Mononuclear cell (primary cell): ENCODE data around the gene ACBD5. TPM values are rescaled to one million over a fixed set of nuclear protein-coding genes. Genes with fewer than 3 reads are reported as not detected.
"Not testable (repeated sequence)": the region's sequence is repeated elsewhere in the genome, so short reads cannot be mapped to it uniquely, and the experiment has no call there.

Experiments used
- H3K27me3 ChIP-seq: 2 replicates; pipeline ENCODE4 v1.6.0; 2011; ENCODE audit warnings: low read length, control low read depth; ENCODE audit not compliant: insufficient read depth
- H3K4me1 ChIP-seq: 2 replicates; pipeline ENCODE4 v1.5.1; 2011; ENCODE audit warnings: mild to moderate bottlenecking, low read length, control low read depth; ENCODE audit not compliant: insufficient read depth
- H3K4me3 ChIP-seq: 2 replicates; pipeline ENCODE4 v1.5.1; 2011; ENCODE audit warnings: mild to moderate bottlenecking, low read length, moderate library complexity
- H3K9me3 ChIP-seq: 2 replicates; pipeline ENCODE4 v1.5.1; 2011; ENCODE audit warnings: low read depth, mild to moderate bottlenecking, control low read depth, low read length
- total RNA-seq: library from RNA; depleted of rRNA; stranded (reverse); fragments of >200 nt; gene quantifications from one replicate; pipeline ENCODE4 v1.2.3, GENCODE V29; 2012

ACBD5 gene
- total RNA-seq, 1 donor, result 35.8 TPM

DNA sequence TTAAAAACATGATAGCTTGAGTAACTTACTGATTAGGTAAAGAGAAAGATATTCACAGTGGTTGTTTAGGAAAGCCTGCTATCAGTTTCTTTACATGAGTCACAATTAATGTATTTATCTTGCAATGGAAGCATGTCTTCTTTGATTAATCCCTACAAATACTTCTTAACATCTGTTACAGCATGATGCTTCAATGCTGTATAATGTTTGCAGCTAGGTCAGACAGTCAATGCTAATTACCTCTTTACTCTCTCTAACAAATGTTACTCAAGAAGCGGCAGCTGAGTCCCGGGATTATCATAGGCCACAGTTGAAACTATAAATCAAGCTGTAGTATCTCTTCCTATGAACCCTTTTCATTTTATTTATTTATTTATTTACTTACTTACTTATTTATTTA, 33.2 kb downstream of the ACBD5 start:
- Histone ChIP-seq H3K9me3 (no peaks in the 10 kb centered on the region), H3K4me1 (no peaks in the 10 kb centered on the region), H3K27me3 (no peaks in the 10 kb centered on the region), H3K4me3 (no peak overlapping the region)

DNA sequence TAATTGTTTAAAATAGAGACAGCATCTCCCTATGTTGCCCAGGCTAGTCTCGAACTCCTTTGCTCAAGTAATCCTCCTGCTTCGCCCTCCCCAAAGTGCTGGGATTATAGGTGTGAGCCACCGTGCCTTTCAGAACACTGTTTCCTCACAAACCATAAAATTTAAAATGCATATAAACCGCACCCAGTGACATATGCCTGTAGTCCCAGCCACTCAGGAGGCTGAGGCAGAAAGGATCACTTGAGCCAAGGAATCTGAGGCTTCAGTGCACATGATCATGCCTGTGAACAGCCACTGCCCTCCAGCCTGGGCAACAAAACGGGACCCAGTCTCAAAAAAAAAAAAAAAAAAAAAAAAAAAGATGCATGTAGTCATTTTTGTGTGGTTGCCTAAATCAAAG, 36.8 kb downstream of the ACBD5 start:
- H3K9me3 ChIP-seq, result no peaks in the 10 kb centered on the region
- no peaks in the 10 kb centered on the region for H3K4me1 ChIP-seq
- no peaks in the 10 kb centered on the region for H3K27me3 ChIP-seq
- no peak overlapping the region for H3K4me3 ChIP-seq

DNA sequence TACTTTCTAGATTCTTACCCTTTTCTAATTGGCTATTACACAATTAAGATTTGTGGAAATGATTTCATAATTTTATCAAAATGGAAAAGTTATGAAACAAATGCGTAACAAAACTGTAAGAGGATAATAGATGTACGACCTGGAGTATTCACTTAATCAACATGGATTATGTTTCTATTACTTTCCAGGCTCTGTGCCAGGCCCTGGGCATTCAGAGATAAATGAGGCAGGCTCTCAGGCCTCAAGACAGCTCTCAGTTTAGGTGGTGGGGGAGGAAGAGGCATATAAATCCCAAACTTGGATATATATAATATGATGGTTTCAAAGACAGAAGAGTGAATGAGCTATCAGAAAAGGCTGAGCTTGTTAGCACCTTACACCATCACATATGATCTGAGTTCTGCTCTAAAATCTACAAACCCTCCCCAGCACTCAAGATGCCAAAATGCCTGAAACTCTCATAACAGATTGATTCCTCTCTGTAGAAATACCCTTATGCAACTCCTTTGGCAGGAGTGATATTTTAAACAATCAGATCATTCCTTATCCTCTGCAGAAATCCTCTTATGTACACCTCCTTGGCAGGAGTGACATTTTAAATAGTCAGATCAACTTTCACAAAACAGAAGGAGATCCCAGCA, 42.5 kb downstream of the ACBD5 start:
- Histone ChIP-seq H3K4me3 (no peak overlapping the region), H3K4me1 (no peaks in the 10 kb centered on the region), H3K9me3 (no peaks in the 10 kb centered on the region), H3K27me3 (no peaks in the 10 kb centered on the region)

DNA sequence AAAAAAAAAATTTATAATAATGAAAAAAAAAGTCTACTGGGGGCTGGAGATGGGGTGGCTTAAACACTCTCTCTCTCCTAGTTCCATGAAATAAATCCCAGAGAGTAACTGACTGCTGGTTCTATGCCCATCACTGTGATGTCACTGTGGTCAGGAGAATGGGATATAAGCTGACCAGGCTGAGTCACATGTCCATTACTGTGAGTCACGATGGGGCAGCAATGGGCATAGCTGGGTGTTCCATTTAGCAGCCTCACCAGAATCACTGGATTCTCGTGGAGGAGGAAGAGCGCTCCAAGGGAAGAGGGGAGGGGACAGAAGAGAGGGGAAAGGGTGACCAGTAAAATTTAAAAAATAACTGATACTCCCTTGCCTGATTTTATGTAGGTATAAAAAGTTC, 48.3 kb downstream of the ACBD5 start:
- Histone ChIP-seq H3K4me3 (no peak overlapping the region), H3K27me3 (no peaks in the 10 kb centered on the region), H3K9me3 (no peaks in the 10 kb centered on the region), H3K4me1 (no peaks in the 10 kb centered on the region)

DNA sequence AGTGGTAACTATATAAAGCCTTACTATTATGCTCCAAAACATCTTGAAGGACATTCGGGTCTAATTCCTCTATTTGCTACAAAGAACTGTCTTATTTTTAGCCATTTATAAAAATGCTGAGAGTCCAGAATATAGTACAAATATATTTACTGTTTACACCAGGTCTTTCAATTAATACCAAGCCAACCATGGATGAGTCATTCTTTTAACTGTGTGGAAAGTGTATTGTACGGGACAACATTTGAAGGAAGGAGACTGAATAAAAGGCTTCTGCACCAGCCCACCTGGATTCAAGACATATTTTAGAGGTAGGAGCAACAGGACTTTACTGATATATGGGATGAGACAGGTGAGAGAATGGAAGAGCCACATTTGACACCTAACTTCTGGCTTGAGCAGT, 50.1 kb downstream of the ACBD5 start:
- no peak overlapping the region for H3K4me3 ChIP-seq
- H3K9me3 ChIP-seq, result no peaks in the 10 kb centered on the region
- no peaks in the 10 kb centered on the region for H3K4me1 ChIP-seq
- no peaks in the 10 kb centered on the region for H3K27me3 ChIP-seq

DNA sequence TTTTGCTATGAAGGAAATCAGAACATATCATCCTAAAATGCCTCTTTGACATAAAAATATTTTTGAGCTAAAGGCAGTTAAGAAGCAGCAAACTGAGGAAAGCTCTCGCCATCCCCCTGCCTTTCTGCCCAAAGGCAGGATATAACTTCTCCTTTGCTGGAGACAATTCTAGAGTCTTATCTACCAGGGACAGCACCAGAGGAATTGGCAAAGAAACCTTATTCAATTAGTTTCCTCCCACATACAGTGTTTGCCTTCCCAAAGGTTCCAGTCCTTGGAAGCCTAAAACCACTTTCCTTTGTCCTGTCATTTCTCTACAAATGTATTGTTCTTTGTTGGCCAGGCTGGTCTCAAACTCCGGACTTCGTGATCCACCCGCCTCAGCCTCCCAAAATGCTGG, 51.7 kb downstream of the ACBD5 start:
- H3K9me3 ChIP-seq, result no peaks in the 10 kb centered on the region
- no peaks in the 10 kb centered on the region for H3K4me1 ChIP-seq
- no peak overlapping the region for H3K4me3 ChIP-seq

DNA sequence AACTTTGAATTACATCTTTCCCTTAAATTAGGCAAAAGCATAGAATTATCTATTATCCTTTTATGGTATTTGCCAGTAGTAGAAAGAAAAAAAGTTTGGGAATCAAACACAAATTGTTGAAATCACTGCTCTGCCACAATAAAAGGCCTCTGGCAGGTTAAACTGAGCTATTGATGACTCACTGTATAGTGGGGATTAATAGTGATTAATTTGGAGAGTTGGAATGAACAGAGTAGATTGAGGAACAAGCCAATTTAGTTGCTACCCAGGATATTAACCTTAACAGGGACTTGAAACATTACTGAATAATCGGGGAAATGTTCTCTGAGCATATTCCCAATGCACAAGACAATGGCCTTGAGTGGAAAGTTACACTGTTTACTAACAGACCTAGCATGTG, 52.3 kb downstream of the ACBD5 start:
- Histone ChIP-seq H3K9me3 (no peaks in the 10 kb centered on the region), H3K4me1 (no peaks in the 10 kb centered on the region), H3K27me3 (no peaks in the 10 kb centered on the region), H3K4me3 (no peak overlapping the region)

More for the DNA sequence above, 51.7 kb downstream of the ACBD5 start:
- H3K27me3 ChIP-seq, result no peaks in the 10 kb centered on the region

DNA sequence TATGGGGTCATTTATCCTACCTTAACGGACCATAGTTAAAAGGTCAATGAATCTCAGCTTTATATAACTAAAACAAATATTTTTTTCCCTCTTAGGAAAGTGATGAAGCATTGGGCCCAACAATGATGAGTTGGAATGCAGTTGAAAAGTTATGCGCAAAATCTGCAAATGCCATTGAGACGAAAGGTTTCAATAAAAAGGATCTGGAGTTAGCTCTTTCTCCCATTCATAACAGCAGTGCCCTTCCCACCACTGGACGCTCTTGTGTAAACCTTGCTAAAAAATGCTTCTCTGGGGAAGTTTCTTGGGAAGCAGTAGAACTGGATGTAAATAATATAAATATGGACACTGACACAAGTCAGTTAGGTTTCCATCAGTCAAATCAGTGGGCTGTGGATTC, 70.7 kb downstream of the ACBD5 start:
- Histone ChIP-seq H3K27me3 (no peaks in the 10 kb centered on the region), H3K9me3 (no peaks in the 10 kb centered on the region), H3K4me1 (no peaks in the 10 kb centered on the region), H3K4me3 (no peak overlapping the region)

DNA sequence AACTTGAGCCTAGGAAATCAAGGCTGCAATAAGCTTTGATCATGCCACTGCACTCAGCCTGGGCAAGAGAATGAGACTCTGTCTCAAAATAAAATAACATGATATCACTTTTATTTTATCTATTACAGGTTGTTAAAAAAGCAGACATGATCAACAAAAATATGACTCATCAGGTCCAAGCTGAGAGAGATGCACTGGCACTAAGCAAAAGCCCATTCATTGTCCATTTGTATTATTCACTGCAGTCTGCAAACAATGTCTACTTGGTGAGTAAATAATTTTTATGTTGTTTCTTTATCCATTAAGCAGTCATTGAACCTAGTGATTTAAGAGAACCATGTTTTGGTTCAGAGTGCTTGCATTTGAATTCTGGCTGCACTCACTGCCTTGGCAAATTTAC, 82.2 kb downstream of the ACBD5 start:
- no peaks in the 10 kb centered on the region for H3K27me3 ChIP-seq
- H3K4me1 ChIP-seq, result peaks cover 10% of the 10 kb centered on the region
- no peak overlapping the region for H3K4me3 ChIP-seq
- no peaks in the 10 kb centered on the region for H3K9me3 ChIP-seq

DNA sequence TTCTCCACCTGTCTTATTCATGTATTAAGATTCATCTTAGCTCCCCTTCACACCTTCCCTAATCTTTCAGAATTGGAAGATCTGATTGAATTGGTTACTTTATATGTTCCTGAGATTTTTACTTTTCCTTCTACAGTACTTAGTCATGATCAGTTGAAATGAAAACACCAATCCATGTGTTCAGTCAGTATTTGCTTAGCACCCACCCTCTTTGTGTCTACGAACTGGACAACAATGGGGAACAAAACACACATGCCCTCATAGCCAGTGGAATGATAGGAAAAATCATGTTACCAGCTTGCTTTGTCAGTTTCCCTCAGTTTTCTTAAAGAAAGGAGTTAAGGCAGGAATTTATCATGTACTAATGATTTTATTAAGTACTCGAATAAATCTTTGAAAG, 83.4 kb downstream of the ACBD5 start:
- Histone ChIP-seq H3K4me1 (peaks cover 20% of the 10 kb centered on the region), H3K9me3 (no peaks in the 10 kb centered on the region), H3K27me3 (no peaks in the 10 kb centered on the region), H3K4me3 (no peak overlapping the region)

DNA sequence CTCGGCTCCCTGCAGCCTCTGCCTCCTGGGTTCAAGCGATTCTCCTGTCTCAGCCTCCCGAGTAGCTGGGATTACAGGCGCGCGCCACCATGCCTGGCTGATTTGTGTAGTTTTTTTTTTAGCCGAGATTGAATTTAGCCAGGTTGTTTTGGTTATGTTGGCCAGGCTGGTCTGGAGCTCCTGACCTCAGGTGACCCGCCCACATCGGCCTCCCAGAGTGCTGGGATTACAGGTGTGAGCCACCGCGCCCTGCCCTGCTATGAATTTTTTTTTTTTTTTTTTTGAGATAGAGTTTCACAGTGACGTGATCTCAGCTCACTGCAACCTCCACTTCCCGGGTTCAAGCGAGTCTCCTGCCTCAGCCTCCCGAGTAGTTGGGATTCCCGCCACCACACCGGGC, 84.0 kb downstream of the ACBD5 start:
- Histone ChIP-seq H3K4me1 (peaks cover 20% of the 10 kb centered on the region), H3K4me3 (peak overlapping the region; percentile 94)
- not testable (repeated sequence) for H3K27me3 ChIP-seq, H3K9me3 ChIP-seq

DNA sequence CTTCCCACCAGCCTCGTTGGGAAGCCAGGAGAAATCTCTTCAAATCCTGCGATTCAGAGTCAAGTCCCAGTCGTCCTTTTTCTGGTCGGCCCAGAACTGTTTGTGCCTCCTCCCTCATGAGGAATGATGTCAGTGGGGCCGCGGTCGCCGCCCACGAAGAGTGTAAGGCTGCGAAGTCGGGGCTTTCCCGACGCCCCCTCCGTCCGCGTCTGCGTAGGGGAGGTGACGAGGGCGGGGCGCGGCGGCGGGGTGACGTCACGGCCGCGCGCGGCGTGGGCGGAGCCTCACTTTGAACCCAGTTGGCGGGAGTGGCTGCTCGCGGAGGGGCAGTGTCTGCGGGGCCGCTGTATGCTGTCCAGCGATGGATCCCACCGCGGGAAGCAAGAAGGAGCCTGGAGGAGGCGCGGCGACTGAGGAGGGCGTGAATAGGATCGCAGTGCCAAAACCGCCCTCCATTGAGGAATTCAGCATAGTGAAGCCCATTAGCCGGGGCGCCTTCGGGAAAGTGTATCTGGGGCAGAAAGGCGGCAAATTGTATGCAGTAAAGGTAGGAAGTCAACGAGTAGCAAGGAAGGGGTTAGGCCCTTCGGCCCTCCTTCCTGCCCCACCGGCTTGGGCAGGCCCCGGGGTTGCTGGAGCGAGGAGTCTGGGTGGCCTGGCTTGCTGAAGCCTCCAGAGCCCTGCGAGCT, 85.4 kb downstream of the ACBD5 start, which contains the start of gene MASTL:
TSS of gene MASTL (plus strand) at position 287 of the 689 bp plus-strand sequence. CDS start at position 362, 75 bp downstream.
- Histone ChIP-seq H3K27me3 (no peaks in the 10 kb centered on the region), H3K4me3 (peak within 1 kb of the TSS; percentile 94)

DNA sequence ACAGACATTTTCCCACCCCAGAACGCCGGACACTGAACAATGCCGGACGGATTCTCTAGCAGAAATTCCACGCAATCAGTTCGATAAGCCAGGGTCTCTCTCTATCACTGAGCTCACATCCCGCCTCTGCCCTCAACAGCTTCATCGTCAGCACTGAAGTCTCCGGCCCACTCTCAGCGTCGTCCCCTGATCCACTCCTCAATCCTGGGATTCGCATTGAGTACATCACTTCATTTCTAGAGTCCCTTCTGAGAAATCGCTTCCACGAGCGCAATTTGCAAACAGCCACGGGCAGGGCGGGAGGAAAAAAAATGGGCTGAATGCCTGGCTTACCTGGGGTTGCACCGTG, 86.8 kb downstream of the ACBD5 start:
- Histone ChIP-seq H3K4me3 (peak overlapping the region; percentile 94), H3K4me1 (peaks cover 28% of the 10 kb centered on the region), H3K9me3 (no peaks in the 10 kb centered on the region), H3K27me3 (no peaks in the 10 kb centered on the region)

More for the DNA sequence above, 85.4 kb downstream of the ACBD5 start, which contains the start of gene MASTL:
- H3K9me3 ChIP-seq, result no peaks in the 10 kb centered on the region
- peaks cover 23% of the 10 kb centered on the region for H3K4me1 ChIP-seq

DNA sequence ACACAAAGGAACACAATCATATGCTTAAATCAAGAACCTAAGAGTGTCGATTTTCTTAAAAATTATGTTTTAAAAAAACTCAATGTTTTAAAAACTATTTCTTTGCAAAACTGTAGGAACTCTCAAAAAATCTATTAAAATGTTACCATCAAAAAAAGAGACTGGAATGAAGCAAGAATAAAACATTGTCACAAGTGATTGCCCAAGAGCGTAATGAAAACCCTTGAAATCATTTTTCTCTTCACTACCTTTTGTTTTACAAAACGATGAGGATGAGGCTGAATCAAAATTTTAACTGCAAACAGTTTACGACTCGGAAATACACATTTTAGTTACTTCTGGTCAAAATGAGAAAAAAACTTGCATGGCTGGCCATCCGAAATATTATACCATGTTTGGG, 87.3 kb downstream of the ACBD5 start:
- Histone ChIP-seq H3K9me3 (no peaks in the 10 kb centered on the region), H3K4me3 (peak overlapping the region; percentile 94), H3K27me3 (no peaks in the 10 kb centered on the region), H3K4me1 (peaks cover 28% of the 10 kb centered on the region)

DNA sequence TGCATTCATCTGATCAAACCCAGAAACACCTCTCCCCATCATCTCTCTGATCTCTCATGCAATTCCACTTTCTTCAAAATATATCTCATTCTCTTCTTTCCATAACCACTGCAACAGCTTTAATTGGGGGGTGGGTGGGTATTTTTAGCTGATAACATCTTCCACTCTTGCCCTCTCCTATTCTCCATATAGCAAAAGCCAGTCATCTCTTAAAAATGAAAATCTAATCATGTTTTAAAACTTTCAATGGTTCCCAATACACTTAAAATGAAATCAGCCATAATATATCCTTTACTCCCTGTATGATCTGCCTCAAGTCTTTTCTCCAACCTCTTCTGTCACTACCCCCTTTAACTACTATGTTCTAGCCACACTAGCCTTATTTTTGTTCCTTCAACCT, 87.9 kb downstream of the ACBD5 start:
- Histone ChIP-seq H3K4me1 (peaks cover 28% of the 10 kb centered on the region), H3K27me3 (no peaks in the 10 kb centered on the region), H3K4me3 (no peak overlapping the region), H3K9me3 (no peaks in the 10 kb centered on the region)

DNA sequence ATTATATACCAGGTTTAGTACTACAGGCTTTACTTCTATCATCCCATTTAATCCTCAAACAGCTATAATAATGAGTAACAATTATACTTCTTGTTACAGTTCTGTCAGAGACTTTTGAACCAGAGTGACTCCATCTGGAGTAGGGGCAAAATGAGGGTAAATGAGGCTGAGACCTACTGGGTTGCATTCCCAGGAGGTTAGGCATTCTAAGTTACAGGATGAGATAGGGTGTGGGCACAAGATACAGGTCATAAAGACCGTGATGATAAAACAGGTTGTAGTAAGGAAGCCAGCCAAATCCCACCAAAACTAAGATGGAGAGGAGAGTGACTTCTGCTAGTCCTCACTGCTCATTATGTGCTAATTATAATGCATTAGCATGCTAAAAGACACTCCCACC, 90.3 kb downstream of the ACBD5 start:
- Histone ChIP-seq H3K4me1 (peaks cover 18% of the 10 kb centered on the region), H3K9me3 (no peaks in the 10 kb centered on the region), H3K27me3 (no peaks in the 10 kb centered on the region), H3K4me3 (no peak overlapping the region)
